IMR-90 (cell line): ENCODE measurements around the gene GDPD3. TPM values are rescaled to one million over a fixed set of nuclear protein-coding genes. Genes with fewer than 3 reads are reported as not detected.

Experiments
- ATAC-seq: fragments of 200-7000 bp; cut with Tn5 transposase; 2 replicates; pipeline ENCODE4 v1.9.1; 2020; ENCODE audit warnings: low read depth, mild to moderate bottlenecking, moderate library complexity
- BruUV-seq: library from RNA; stranded (reverse); fragments of 400-500 nt; replicated peaks from 2 replicates; lab custom pipeline; 2021; lab: Mats Ljungman, UMichigan
- CTCF ChIA-PET: fragments of 300-600 bp; formaldehyde crosslinking; extraction: SDS; loops from one replicate; lab custom pipeline; 2021; ENCODE audit warnings: antibody characterized with exemption; lab: Yijun Ruan, JAX
- POLR2A ChIA-PET: fragments of 300-600 bp; sonication (Branson Sonifier 250); formaldehyde crosslinking; loops from one replicate; lab custom pipeline; 2022; ENCODE audit warnings: antibody characterized with exemption; ENCODE audit not compliant: unreplicated experiment; lab: Charles Lee
- DNase-seq: peaks from one replicate; pipeline ENCODE4 v3.0.0; 2013
- H2AFZ ChIP-seq: replicated peaks from 2 replicates; pipeline ENCODE3; 2013; ENCODE audit warnings: low read length, mild to moderate bottlenecking; ENCODE audit not compliant: poor library complexity
- H2AK5ac ChIP-seq: 2 replicates; pipeline ENCODE4 v1.6.1; 2013; ENCODE audit warnings: low read depth, low read length, inconsistent platforms
- H2AK9ac ChIP-seq: replicated peaks from 2 replicates; pipeline ENCODE3; 2013; ENCODE audit warnings: mild to moderate bottlenecking, low read depth, low read length, moderate library complexity; ENCODE audit not compliant: poor library complexity
- H2BK120ac ChIP-seq: 2 replicates; pipeline ENCODE4 v1.6.1; 2013; ENCODE audit warnings: low read depth, low read length, inconsistent platforms
- H2BK15ac ChIP-seq: 3 replicates; pipeline ENCODE4 v1.6.1; 2013; ENCODE audit warnings: low read depth, low read length, inconsistent platforms
- H2BK20ac ChIP-seq: 2 replicates; pipeline ENCODE4 v1.6.1; 2013; ENCODE audit warnings: low read depth, mild to moderate bottlenecking, inconsistent platforms, low read length, moderate library complexity
- H2BK5ac ChIP-seq: 2 replicates; pipeline ENCODE4 v1.6.1; 2013; ENCODE audit warnings: mild to moderate bottlenecking, low read depth, low read length, inconsistent platforms; ENCODE audit not compliant: poor library complexity, severe bottlenecking
- H3K14ac ChIP-seq: replicated peaks from 2 replicates; pipeline ENCODE4 v1.6.1; 2013; ENCODE audit warnings: low read depth, low read length, inconsistent platforms
- H3K18ac ChIP-seq: 2 replicates; pipeline ENCODE4 v1.6.1; 2013; ENCODE audit warnings: low read depth, low read length, control low read depth
- H3K23ac ChIP-seq: 2 replicates; pipeline ENCODE4 v1.6.1; 2013; ENCODE audit warnings: low read depth, low read length, inconsistent platforms
- H3K27ac ChIP-seq: 2 replicates; pipeline ENCODE4 v1.5.1; 2013; ENCODE audit warnings: mild to moderate bottlenecking, control low read depth, low read length; ENCODE audit not compliant: insufficient read depth
- H3K27me3 ChIP-seq: 2 replicates; pipeline ENCODE4 v1.6.1; 2013; ENCODE audit warnings: low read length; ENCODE audit not compliant: control insufficient read depth, insufficient read depth
- H3K36me3 ChIP-seq: 2 replicates; pipeline ENCODE4 v1.6.1; 2013; ENCODE audit warnings: low read length, mixed read lengths; ENCODE audit not compliant: control insufficient read depth, insufficient read depth
- H3K4ac ChIP-seq: 2 replicates; pipeline ENCODE4 v1.6.1; 2013; ENCODE audit warnings: low read depth, low read length, inconsistent platforms
- H3K4me1 ChIP-seq: 2 replicates; pipeline ENCODE4 v1.6.1; 2013; ENCODE audit warnings: low read length, mixed read lengths; ENCODE audit not compliant: control insufficient read depth, insufficient read depth
- H3K4me2 ChIP-seq: 2 replicates; pipeline ENCODE4 v1.6.1; 2013; ENCODE audit warnings: low read depth, mild to moderate bottlenecking, control low read depth, low read length, moderate library complexity
- H3K4me3 ChIP-seq: 2 replicates; pipeline ENCODE4 v1.5.1; 2013; ENCODE audit warnings: low read depth, mild to moderate bottlenecking, control low read depth, low read length, moderate library complexity; ENCODE audit not compliant: insufficient read depth
- H3K56ac ChIP-seq: 2 replicates; pipeline ENCODE4 v1.6.1; 2013; ENCODE audit warnings: low read length, inconsistent platforms; ENCODE audit not compliant: insufficient read depth; ENCODE audit errors: extremely low read depth
- H3K79me1 ChIP-seq, 2 experiments: 2 replicates each; pipeline ENCODE4 v1.6.1; 2013; ENCODE audit warnings: low read length in 2 of 2, inconsistent platforms in 1 of 2, low read depth in 1 of 2
- H3K9ac ChIP-seq: 2 replicates; pipeline ENCODE4 v1.6.1; 2013; ENCODE audit warnings: low read depth, low read length, control low read depth
- H3K9me1 ChIP-seq: 2 replicates; pipeline ENCODE4 v1.6.1; 2013; ENCODE audit warnings: low read length, inconsistent platforms; ENCODE audit not compliant: insufficient read depth
- H3K9me3 ChIP-seq: 2 replicates; pipeline ENCODE4 v1.6.1; 2013; ENCODE audit warnings: low read length; ENCODE audit not compliant: control insufficient read depth, insufficient read depth
- H4K20me1 ChIP-seq: 2 replicates; pipeline ENCODE4 v1.6.1; 2013; ENCODE audit warnings: low read length, inconsistent platforms; ENCODE audit not compliant: insufficient read depth
- H4K5ac ChIP-seq: 2 replicates; pipeline ENCODE4 v1.6.1; 2013; ENCODE audit warnings: mild to moderate bottlenecking, low read depth, low read length, control low read depth
- H4K8ac ChIP-seq, 2 experiments: 2 replicates each; pipeline ENCODE4 v1.6.1; 2013; ENCODE audit warnings: low read depth in 2 of 2, low read length in 2 of 2, control low read depth in 1 of 2, inconsistent platforms in 1 of 2
- H4K91ac ChIP-seq: 2 replicates; pipeline ENCODE4 v1.6.1; 2013; ENCODE audit warnings: low read depth, low read length, inconsistent platforms; ENCODE audit not compliant: insufficient read depth
- MAFK ChIP-seq: IDR thresholded peaks from 2 replicates; pipeline ENCODE4 v1.6.1; 2012; ENCODE audit warnings: low read depth, low read length, improper control_type of control experiment
- MXI1 ChIP-seq: IDR thresholded peaks from 2 replicates; pipeline ENCODE4 v1.6.1; 2012; ENCODE audit warnings: low read depth, mild to moderate bottlenecking, low read length, moderate library complexity, borderline replicate concordance
- POLR2A ChIP-seq: IDR thresholded peaks from 2 replicates; pipeline ENCODE4 v1.6.1; 2012; ENCODE audit warnings: mild to moderate bottlenecking, low read depth, low read length
- RFX5 ChIP-seq: IDR thresholded peaks from 2 replicates; pipeline ENCODE4 v1.8.0; 2012; ENCODE audit warnings: low read depth, mild to moderate bottlenecking, low read length, moderate library complexity
- SMC3 ChIP-seq: fragments of 150-350 bp; IDR thresholded peaks from 2 replicates; pipeline ENCODE4 v1.6.1; 2016; ENCODE audit warnings: low read depth, mild to moderate bottlenecking, antibody characterized with exemption, low read length, moderate library complexity
- WGBS, 2 experiments: methylation state at CpG; one replicate each; pipeline versions ENCODE4 v1.1.5 to v1.1.7; 2013; ENCODE audit warnings: missing lambda C conversion rate in 2 of 2; ENCODE audit not compliant: insufficient read length in 1 of 2; ENCODE audit errors: extremely low coverage in 2 of 2; 5-methylcytosine and 5-hydroxymethylcytosine counted together
- dilution Hi-C: fragments of 300-500 bp; cut with HindIII; formaldehyde crosslinking; loops from one replicate; pipeline ENCODE4 v1.14.3; 2018; ENCODE audit warnings: low sequenced_read_pairs; ENCODE audit not compliant: unreplicated experiment
- in situ Hi-C: fragments of 300-500 bp; cut with MboI; formaldehyde crosslinking; loops from 3 replicates; pipeline ENCODE4 v1.14.3; 2019; ENCODE audit warnings: low sequenced_read_pairs, inconsistent platforms, mixed read lengths
- intact Hi-C: fragments of 100-400 bp; cut with micrococcal nuclease; formaldehyde crosslinking; loops from 2 replicates; pipeline ENCODE4 v1.10.0; 2022
- polyA plus RNA-seq, 3 experiments: library from polyadenylated mRNA; depleted of rRNA; stranded (reverse); fragments of >200 nt; gene quantifications; 2 replicates each; pipeline ENCODE4 v1.2.3, GENCODE V29; 2012; ENCODE audit warnings: low replicate concordance in 1 of 3
- total RNA-seq: library from RNA; depleted of rRNA; stranded (reverse); fragments of >200 nt; gene quantifications from 2 replicates; pipeline ENCODE4 v1.2.3, GENCODE V29; 2012

Gene GDPD3
- total and polyA plus RNA-seq, 2 of the 4 experiments (the other 2 are of a cell fraction) = under 0.01 to 19.5 TPM

- peak; percentile 73; the same call in 1 of the 2 replicates for TF ChIP-seq MXI1
- TF ChIP-seq RFX5 = no peak
- TF ChIP-seq MAFK = peak; percentile 53
These were observed 48.0 kb downstream of the GDPD3 start, which contains the start of gene ALDOA (continued) for GRCh38 chr16:30065102-30065942.

- Histone ChIP-seq H4K8ac (peak overlapping the region; percentile 86 to 99), H4K20me1 (peaks cover 41% of the 10 kb centered on the region), H2BK120ac (peak overlapping the region; percentile 98), H3K27ac (peak overlapping the region; percentile 97), H3K9ac (peak overlapping the region; percentile 92), H4K91ac (peak overlapping the region; percentile 99), H3K56ac (peak overlapping the region; percentile 94), H3K14ac (peak overlapping the region; percentile 100), H2BK5ac (peak overlapping the region; percentile 99), H3K4me1 (peaks cover 35% of the 10 kb centered on the region), H2BK20ac (no peak overlapping the region), H2AK5ac (peak overlapping the region; percentile 98), H2BK15ac (peak overlapping the region; percentile 39; the same call in 2 of the 3 replicates), H3K4ac (peak overlapping the region; percentile 100), H3K4me3 (peak overlapping the region; percentile 57), H3K4me2 (peak overlapping the region; percentile 93), H3K9me1 (peaks cover 27% of the 10 kb centered on the region), H3K36me3 (peaks cover 30% of the 10 kb centered on the region), H3K23ac (peak overlapping the region; percentile 99), H3K79me1 (peaks cover 22 to 48% of the 10 kb centered on the region in 2 experiments; a peak in 3 of 4 replicates), H3K9me3 (no peaks in the 10 kb centered on the region), H3K18ac (peak overlapping the region; percentile 93), H3K27me3 (no peaks in the 10 kb centered on the region), H2AFZ (peak overlapping the region; percentile 99), H2AK9ac (peak overlapping the region; percentile 100), H4K5ac (peak overlapping the region; percentile 98)
- POLR2A ChIA-PET = interaction anchor here (0.6 to 1.3 kb wide), 4 partner anchors 9 to 12 kb away, joined by 4 to 6 read pairs (median 4); a partner anchor contains a TSS
- in situ Hi-C loops = no loop called here
- WGBS, 2 experiments = 1% methylated on average over 22 of the region's 25 CpGs; no CpG with 5 or more reads in 1 of the 2 experiments
- DNase-seq (no peak), ATAC-seq (no peak)
- CTCF ChIA-PET = interaction anchor here (0.6 kb wide), 1 partner anchor 199 kb away, joined by 3 read pairs; no protein-coding TSS in a partner anchor
- no TSS peak for BruUV-seq
- dilution Hi-C loops = no loop called here
- intact Hi-C loops = no loop called here
- TF ChIP-seq SMC3 = no peak
- 0 out of 2 replicates have a peak, but pooled peaks have one; percentile 14 for TF ChIP-seq POLR2A
These were observed 48.6 kb downstream of the GDPD3 start for GRCh38 chr16:30064729-30065101.
